GM23338 (cell line): ENCODE measurements around the gene USP7. TPM values are rescaled to one million over a fixed set of nuclear protein-coding genes. Genes with fewer than 3 reads are reported as not detected.

Experiments
- ATAC-seq: fragments of 200-7000 bp; cut with Tn5 transposase; 3 replicates; pipeline ENCODE4 v1.9.1; 2020
- DNase-seq: peaks from one replicate; pipeline ENCODE4 v3.0.0-alpha.2; 2015; ENCODE audit warnings: low spot score
- H2AFZ ChIP-seq: fragments of 200-600 bp; sonication (generic); 2 replicates; pipeline ENCODE4 v1.8.0; 2016; ENCODE audit warnings: antibody characterized with exemption, mild to moderate bottlenecking, moderate library complexity
- H3F3A ChIP-seq: fragments of 200-600 bp; sonication (generic); replicated peaks from 2 replicates; pipeline ENCODE4 v1.8.0; 2017; ENCODE audit warnings: antibody characterized with exemption, mixed run types, low read depth
- H3K27ac ChIP-seq: fragments of 200-600 bp; sonication (generic); 2 replicates; pipeline ENCODE4 v1.6.1; 2016; ENCODE audit warnings: low read depth
- H3K27me3 ChIP-seq: fragments of 200-600 bp; sonication (generic); 2 replicates; pipeline ENCODE4 v1.8.0; 2016; ENCODE audit warnings: mild to moderate bottlenecking, mixed run types, moderate library complexity; ENCODE audit not compliant: insufficient read depth
- H3K36me3 ChIP-seq: fragments of 200-600 bp; sonication (generic); 2 replicates; pipeline ENCODE4 v1.8.0; 2016; ENCODE audit warnings: mild to moderate bottlenecking; ENCODE audit not compliant: insufficient read depth
- H3K4me1 ChIP-seq: fragments of 200-600 bp; sonication (generic); 2 replicates; pipeline ENCODE4 v1.8.0; 2016; ENCODE audit warnings: mild to moderate bottlenecking, moderate library complexity; ENCODE audit not compliant: insufficient read depth
- H3K4me2 ChIP-seq: fragments of 200-600 bp; sonication (generic); 2 replicates; pipeline ENCODE4 v1.7.1; 2017; ENCODE audit warnings: mixed run types
- H3K4me3 ChIP-seq: fragments of 200-600 bp; sonication (generic); 2 replicates; pipeline ENCODE4 v1.6.1; 2016; ENCODE audit warnings: mixed run types
- H3K79me2 ChIP-seq: fragments of 200-600 bp; sonication (generic); replicated peaks from 2 replicates; pipeline ENCODE4 v1.8.0; 2017; ENCODE audit warnings: mild to moderate bottlenecking; ENCODE audit not compliant: insufficient read depth
- H3K9me2 ChIP-seq: fragments of 200-600 bp; sonication (generic); 2 replicates; pipeline ENCODE4 v1.8.0; 2017; ENCODE audit not compliant: insufficient read depth
- H4K20me1 ChIP-seq: fragments of 200-600 bp; sonication (generic); replicated peaks from 2 replicates; pipeline ENCODE4 v1.8.0; 2017; ENCODE audit warnings: mild to moderate bottlenecking; ENCODE audit not compliant: insufficient read depth
- H3K27ac Mint-ChIP-seq: 2 replicates; pipeline ENCODE4 v1.8.0; 2020; ENCODE audit warnings: inconsistent platforms, mild to moderate bottlenecking, moderate library complexity, mixed read lengths
- H3K27me3 Mint-ChIP-seq: 3 replicates; pipeline ENCODE4 v1.8.0; 2022; ENCODE audit warnings: low read depth, mild to moderate bottlenecking, moderate library complexity, mixed read lengths, inconsistent platforms; ENCODE audit not compliant: insufficient read depth, poor library complexity
- H3K36me3 Mint-ChIP-seq: 3 replicates; pipeline ENCODE4 v1.8.0; 2021; ENCODE audit warnings: low read depth, mild to moderate bottlenecking, inconsistent platforms, moderate library complexity, mixed read lengths
- H3K4me1 Mint-ChIP-seq: 3 replicates; pipeline ENCODE4 v1.8.0; 2020; ENCODE audit warnings: mild to moderate bottlenecking, inconsistent platforms, mixed read lengths
- H3K4me3 Mint-ChIP-seq: 3 replicates; pipeline ENCODE4 v1.8.0; 2021; ENCODE audit warnings: moderate library complexity, mild to moderate bottlenecking, inconsistent platforms, mixed read lengths
- H3K9me3 Mint-ChIP-seq: 3 replicates; pipeline ENCODE4 v1.8.0; 2020; ENCODE audit warnings: moderate library complexity, mild to moderate bottlenecking, inconsistent platforms, mixed read lengths
- CREB1 ChIP-seq: fragments of 250-450 bp; sonication (Bioruptor Pico); IDR thresholded peaks from 2 replicates; pipeline ENCODE4 v1.5.0; 2020; ENCODE audit warnings: low read depth, mild to moderate bottlenecking, moderate library complexity
- EZH2 ChIP-seq: fragments of 200-600 bp; sonication (generic); IDR thresholded peaks from one replicate; pipeline ENCODE4 v1.8.0; 2017; ENCODE audit warnings: antibody characterized with exemption, mild to moderate bottlenecking, low read depth; ENCODE audit not compliant: unreplicated experiment
- EZH2phosphoT487 ChIP-seq: fragments of 200-600 bp; sonication (generic); IDR thresholded peaks from one replicate; pipeline ENCODE4 v1.8.1; 2018; ENCODE audit warnings: antibody characterized with exemption; ENCODE audit not compliant: unreplicated experiment
- JUNB ChIP-seq: IDR thresholded peaks from one replicate; pipeline ENCODE4 v1.6.1; 2016; ENCODE audit warnings: antibody characterized with exemption; ENCODE audit not compliant: unreplicated experiment
- NANOG ChIP-seq: IDR thresholded peaks from 2 replicates; pipeline ENCODE4 v1.6.1; 2016; ENCODE audit warnings: antibody characterized with exemption, borderline replicate concordance
- POLR2AphosphoS5 ChIP-seq: IDR thresholded peaks from 2 replicates; pipeline ENCODE4 v1.6.1; 2016; ENCODE audit warnings: antibody characterized with exemption, low read depth
- STAT1 ChIP-seq: IDR thresholded peaks from one replicate; pipeline ENCODE4 v1.6.1; 2016; ENCODE audit warnings: antibody characterized with exemption; ENCODE audit not compliant: unreplicated experiment
- ZNF114 ChIP-seq: fragments of 250-450 bp; sonication (Bioruptor Pico); IDR thresholded peaks from 2 replicates; pipeline ENCODE4 v1.5.0; 2020; ENCODE audit warnings: mild to moderate bottlenecking, moderate library complexity
- ZNF331 ChIP-seq: fragments of 250-450 bp; sonication (Bioruptor Pico); IDR thresholded peaks from 2 replicates; pipeline ENCODE4 v1.5.0; 2020; ENCODE audit warnings: low read depth, mild to moderate bottlenecking, moderate library complexity
- ZNF462 ChIP-seq: fragments of 250-450 bp; sonication (Bioruptor Pico); IDR thresholded peaks from 2 replicates; pipeline ENCODE4 v1.5.0; 2020; ENCODE audit warnings: mild to moderate bottlenecking, moderate library complexity
- polyA plus RNA-seq: library from polyadenylated mRNA; unstranded; fragments of >200 nt; fragmentation: Nextera tagmentation; extraction: Ambion mirVana; gene quantifications from 2 replicates; pipeline ENCODE4 v1.2.1, GENCODE V29; 2016
- total RNA-seq: library from RNA; depleted of rRNA; stranded (reverse); fragments of >200 nt; shearing (Covaris generic); gene quantifications from 2 replicates; pipeline ENCODE4 v1.2.3, GENCODE V29; 2014
- TF ChIP-seq, protein P1 (sequence below): IDR thresholded peaks from one replicate; pipeline ENCODE4 v1.6.1; 2018; ENCODE audit warnings: antibody characterized with exemption; ENCODE audit not compliant: unreplicated experiment
- TF ChIP-seq, protein P2 (sequence below): IDR thresholded peaks from 2 replicates; pipeline ENCODE4 v1.6.1; 2016; ENCODE audit warnings: antibody characterized with exemption
- TF ChIP-seq, protein P3 (sequence below), 2 experiments: fragments of 200-600 bp in 1 of 2; sonication (generic) in 1 of 2; conservative IDR thresholded peaks; 2 replicates each; pipeline versions ENCODE4 v1.5.1 to v1.6.1; 2016 to 2017; ENCODE audit warnings: antibody characterized with exemption in 2 of 2, low read depth in 2 of 2, mild to moderate bottlenecking in 2 of 2, moderate library complexity in 1 of 2

USP7 gene
- total and polyA plus RNA-seq, 2 experiments from 2014 or later, result 42.3 to 130 TPM

GRCh38 chr16:8859913-8860881 is 103.5 kb downstream of the USP7 start:
- Mint-ChIP-seq H3K4me3 (no peak overlapping the region), H3K4me1 (peaks cover 59% of the 10 kb centered on the region), H3K27me3 (peaks cover 26% of the 10 kb centered on the region), H3K9me3 (no peaks in the 10 kb centered on the region), H3K36me3 (peaks cover 78% of the 10 kb centered on the region), H3K27ac (peak overlapping the region; percentile 78)
- Histone ChIP-seq H2AFZ (no peak overlapping the region), H3K27me3 (no peaks in the 10 kb centered on the region), H3K4me3 (no peak overlapping the region), H4K20me1 (peaks cover 69% of the 10 kb centered on the region), H3K79me2 (peaks cover 77% of the 10 kb centered on the region), H3K4me1 (peaks cover 40% of the 10 kb centered on the region), H3K9me2 (no peaks in the 10 kb centered on the region), H3K4me2 (no peak overlapping the region), H3F3A (peaks cover 37% of the 10 kb centered on the region), H3K27ac (peak overlapping the region; percentile 50; the same call in 1 of the 2 replicates), H3K36me3 (peaks cover 19% of the 10 kb centered on the region)
- no peak for DNase-seq
- ATAC-seq, result no peak
- no peak for TF ChIP-seq NANOG
- no peak for TF ChIP-seq POLR2AphosphoS5
- TF ChIP-seq EZH2phosphoT487, result no peak
- TF ChIP-seq JUNB, result no peak
- TF ChIP-seq EZH2, result no peak
- TF ChIP-seq, protein P1, sequence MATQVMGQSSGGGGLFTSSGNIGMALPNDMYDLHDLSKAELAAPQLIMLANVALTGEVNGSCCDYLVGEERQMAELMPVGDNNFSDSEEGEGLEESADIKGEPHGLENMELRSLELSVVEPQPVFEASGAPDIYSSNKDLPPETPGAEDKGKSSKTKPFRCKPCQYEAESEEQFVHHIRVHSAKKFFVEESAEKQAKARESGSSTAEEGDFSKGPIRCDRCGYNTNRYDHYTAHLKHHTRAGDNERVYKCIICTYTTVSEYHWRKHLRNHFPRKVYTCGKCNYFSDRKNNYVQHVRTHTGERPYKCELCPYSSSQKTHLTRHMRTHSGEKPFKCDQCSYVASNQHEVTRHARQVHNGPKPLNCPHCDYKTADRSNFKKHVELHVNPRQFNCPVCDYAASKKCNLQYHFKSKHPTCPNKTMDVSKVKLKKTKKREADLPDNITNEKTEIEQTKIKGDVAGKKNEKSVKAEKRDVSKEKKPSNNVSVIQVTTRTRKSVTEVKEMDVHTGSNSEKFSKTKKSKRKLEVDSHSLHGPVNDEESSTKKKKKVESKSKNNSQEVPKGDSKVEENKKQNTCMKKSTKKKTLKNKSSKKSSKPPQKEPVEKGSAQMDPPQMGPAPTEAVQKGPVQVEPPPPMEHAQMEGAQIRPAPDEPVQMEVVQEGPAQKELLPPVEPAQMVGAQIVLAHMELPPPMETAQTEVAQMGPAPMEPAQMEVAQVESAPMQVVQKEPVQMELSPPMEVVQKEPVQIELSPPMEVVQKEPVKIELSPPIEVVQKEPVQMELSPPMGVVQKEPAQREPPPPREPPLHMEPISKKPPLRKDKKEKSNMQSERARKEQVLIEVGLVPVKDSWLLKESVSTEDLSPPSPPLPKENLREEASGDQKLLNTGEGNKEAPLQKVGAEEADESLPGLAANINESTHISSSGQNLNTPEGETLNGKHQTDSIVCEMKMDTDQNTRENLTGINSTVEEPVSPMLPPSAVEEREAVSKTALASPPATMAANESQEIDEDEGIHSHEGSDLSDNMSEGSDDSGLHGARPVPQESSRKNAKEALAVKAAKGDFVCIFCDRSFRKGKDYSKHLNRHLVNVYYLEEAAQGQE, result no peak
- no peak for TF ChIP-seq CREB1 (CRISPR knock-in tag)
- TF ChIP-seq STAT1, result no peak
- no peak for TF ChIP-seq ZNF462 (CRISPR knock-in tag)
- TF ChIP-seq, protein P2, sequence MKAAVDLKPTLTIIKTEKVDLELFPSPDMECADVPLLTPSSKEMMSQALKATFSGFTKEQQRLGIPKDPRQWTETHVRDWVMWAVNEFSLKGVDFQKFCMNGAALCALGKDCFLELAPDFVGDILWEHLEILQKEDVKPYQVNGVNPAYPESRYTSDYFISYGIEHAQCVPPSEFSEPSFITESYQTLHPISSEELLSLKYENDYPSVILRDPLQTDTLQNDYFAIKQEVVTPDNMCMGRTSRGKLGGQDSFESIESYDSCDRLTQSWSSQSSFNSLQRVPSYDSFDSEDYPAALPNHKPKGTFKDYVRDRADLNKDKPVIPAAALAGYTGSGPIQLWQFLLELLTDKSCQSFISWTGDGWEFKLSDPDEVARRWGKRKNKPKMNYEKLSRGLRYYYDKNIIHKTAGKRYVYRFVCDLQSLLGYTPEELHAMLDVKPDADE, result no peak
- TF ChIP-seq ZNF114 (CRISPR knock-in tag), result no peak
- TF ChIP-seq, protein P3, sequence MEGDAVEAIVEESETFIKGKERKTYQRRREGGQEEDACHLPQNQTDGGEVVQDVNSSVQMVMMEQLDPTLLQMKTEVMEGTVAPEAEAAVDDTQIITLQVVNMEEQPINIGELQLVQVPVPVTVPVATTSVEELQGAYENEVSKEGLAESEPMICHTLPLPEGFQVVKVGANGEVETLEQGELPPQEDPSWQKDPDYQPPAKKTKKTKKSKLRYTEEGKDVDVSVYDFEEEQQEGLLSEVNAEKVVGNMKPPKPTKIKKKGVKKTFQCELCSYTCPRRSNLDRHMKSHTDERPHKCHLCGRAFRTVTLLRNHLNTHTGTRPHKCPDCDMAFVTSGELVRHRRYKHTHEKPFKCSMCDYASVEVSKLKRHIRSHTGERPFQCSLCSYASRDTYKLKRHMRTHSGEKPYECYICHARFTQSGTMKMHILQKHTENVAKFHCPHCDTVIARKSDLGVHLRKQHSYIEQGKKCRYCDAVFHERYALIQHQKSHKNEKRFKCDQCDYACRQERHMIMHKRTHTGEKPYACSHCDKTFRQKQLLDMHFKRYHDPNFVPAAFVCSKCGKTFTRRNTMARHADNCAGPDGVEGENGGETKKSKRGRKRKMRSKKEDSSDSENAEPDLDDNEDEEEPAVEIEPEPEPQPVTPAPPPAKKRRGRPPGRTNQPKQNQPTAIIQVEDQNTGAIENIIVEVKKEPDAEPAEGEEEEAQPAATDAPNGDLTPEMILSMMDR (conservative IDR thresholded peaks at IDR 0.05; ENCODE audit: low read depth in 2 of 2), result no peak
- no peak for TF ChIP-seq ZNF331 (CRISPR knock-in tag)
